ENCODE results near the gene BIN1. TPM values are rescaled to one million over a fixed set of nuclear protein-coding genes. Genes with fewer than 3 reads are reported as not detected.

Gene BIN1
- total RNA-seq, 1 experiment from 2014 or later, result 87.5 TPM

- ChIA-PET CTCF (interaction anchor here (0.5 kb wide), 1 partner anchor 97 kb away, joined by 3 read pairs; no protein-coding TSS in a partner anchor), POLR2A (ENCODE audit: unreplicated experiment) (no interaction called here)
- Histone ChIP-seq H3F3A (ENCODE audit: insufficient read depth, low read depth) (peaks cover 14% of the 10 kb centered on the region), H3K79me2 (ENCODE audit: low read depth) (no peaks in the 10 kb centered on the region), H3K4me3 (no peak overlapping the region), H3K4me2 (no peak overlapping the region), H3K27ac (no peak overlapping the region), H2AFZ (no peak overlapping the region), H4K20me1 (ENCODE audit: insufficient read depth) (no peaks in the 10 kb centered on the region), H3K4me1 (replicated peaks; ENCODE audit: insufficient read depth) (peaks cover 12% of the 10 kb centered on the region), H3K27me3 (ENCODE audit: insufficient read depth, low read depth) (no peaks in the 10 kb centered on the region), H3K9me2 (ENCODE audit: insufficient read depth) (no peaks in the 10 kb centered on the region), H3K9me3 (ENCODE audit: insufficient read depth, low read depth) (no peaks in the 10 kb centered on the region), H3K36me3 (ENCODE audit: low read depth) (no peaks in the 10 kb centered on the region; the same call in 1 of the 2 replicates)
- TF ChIP-seq CTCF (conservative IDR thresholded peaks at IDR 0.05) (no peak), EZH2 (IDR thresholded peaks at IDR 0.05; ENCODE audit: low read depth) (no peak)
- no peak for DNase-seq
- intact Hi-C loops (cut with micrococcal nuclease; ENCODE audit: unreplicated experiment), result no loop called here
- BruUV-seq (replicated peaks), result no TSS peak
Measured at GRCh38 chr2:127071901-127072328, 35.0 kb downstream of the BIN1 start.

GRCh38 chr2:127070221-127070620 lies 36.7 kb downstream of the BIN1 start:
- Histone ChIP-seq H3K9me3 (ENCODE audit: insufficient read depth, low read depth) (no peaks in the 10 kb centered on the region), H2AFZ (no peak overlapping the region), H3F3A (ENCODE audit: insufficient read depth, low read depth) (peaks cover 18% of the 10 kb centered on the region), H4K20me1 (ENCODE audit: insufficient read depth) (no peaks in the 10 kb centered on the region), H3K4me2 (no peak overlapping the region), H3K27me3 (ENCODE audit: insufficient read depth, low read depth) (no peaks in the 10 kb centered on the region), H3K79me2 (ENCODE audit: low read depth) (no peaks in the 10 kb centered on the region), H3K4me3 (no peak overlapping the region), H3K27ac (no peak overlapping the region), H3K9me2 (ENCODE audit: insufficient read depth) (no peaks in the 10 kb centered on the region), H3K4me1 (replicated peaks; ENCODE audit: insufficient read depth) (peaks cover 21% of the 10 kb centered on the region), H3K36me3 (ENCODE audit: low read depth) (no peaks in the 10 kb centered on the region)
- intact Hi-C loops (cut with micrococcal nuclease; ENCODE audit: unreplicated experiment), result no loop called here
- no peak for DNase-seq
- CTCF ChIA-PET, result interaction anchor here (0.7 kb wide), 1 partner anchor 70 kb away, joined by 6 read pairs; no protein-coding TSS in a partner anchor
- POLR2A ChIA-PET (ENCODE audit: unreplicated experiment), result no interaction called here
- BruUV-seq (replicated peaks), result no TSS peak
- TF ChIP-seq EZH2 (IDR thresholded peaks at IDR 0.05; ENCODE audit: low read depth) (no peak), CTCF (conservative IDR thresholded peaks at IDR 0.05) (no peak)

- H3K4me2 ChIP-seq, result no peak overlapping the region
- no peaks in the 10 kb centered on the region for H3K9me3 ChIP-seq (ENCODE audit: insufficient read depth, low read depth)
- intact Hi-C loops (cut with micrococcal nuclease; ENCODE audit: unreplicated experiment), result loop anchor here (5.0 to 10.0 kb wide), 3 partner anchors 223 to 408 kb away; partner anchors contain the start of gene ERCC3
- H4K20me1 ChIP-seq (ENCODE audit: insufficient read depth), result no peaks in the 10 kb centered on the region
- no peak overlapping the region for H2AFZ ChIP-seq
- H3K27me3 ChIP-seq (ENCODE audit: insufficient read depth, low read depth), result no peaks in the 10 kb centered on the region
- no TSS peak for BruUV-seq (replicated peaks)
- no peaks in the 10 kb centered on the region for H3K36me3 ChIP-seq (ENCODE audit: low read depth)
- H3K79me2 ChIP-seq (ENCODE audit: low read depth), result no peaks in the 10 kb centered on the region
- CTCF ChIA-PET, result no interaction called here
- H3K27ac ChIP-seq, result no peak overlapping the region
- H3K4me1 ChIP-seq (replicated peaks; ENCODE audit: insufficient read depth), result peaks cover 20% of the 10 kb centered on the region
- no peak for DNase-seq
- no peak overlapping the region for H3K4me3 ChIP-seq
- POLR2A ChIA-PET (ENCODE audit: unreplicated experiment), result no interaction called here
- H3F3A ChIP-seq (ENCODE audit: insufficient read depth, low read depth), result peaks cover 13% of the 10 kb centered on the region; the same call in 1 of the 2 replicates
- no peak for TF ChIP-seq CTCF (conservative IDR thresholded peaks at IDR 0.05)
- no peak for TF ChIP-seq EZH2 (IDR thresholded peaks at IDR 0.05; ENCODE audit: low read depth)
- H3K9me2 ChIP-seq (ENCODE audit: insufficient read depth), result no peaks in the 10 kb centered on the region
Measured at GRCh38 chr2:127069536-127069935, 37.4 kb downstream of the BIN1 start.

All from PC-9 (cell line).